Measurements from ENCODE around the gene OR6N1.

- TF ChIP-seq POLR2A (IDR thresholded peaks at IDR 0.05) = no peak
- TF ChIP-seq CTCF (IDR thresholded peaks at IDR 0.05 in 4 of 5, conservative IDR thresholded peaks at IDR 0.05 in 1 of 5) = no peak
Measured at GRCh38 chr1:158809862-158810261, 37.9 kb upstream of the OR6N1 start.

All from gastrocnemius medialis (tissue), 4 donors.